ENCODE results near the gene C9orf43.
A peak's percentile ranks its signal among the peaks of the same experiment; 100 is the strongest.

Gene C9orf43

GRCh38 chr9:113397203-113397631 lies 13.3 kb upstream of the C9orf43 start:
- H3K36me3 ChIP-seq (ENCODE audit: control insufficient read depth in 1 of 2, insufficient read depth in 2 of 2, low read length in 2 of 2), result peaks cover 2 to 6% of the 10 kb centered on the region in 2 experiments
- no peak overlapping the region for H3K9ac ChIP-seq (ENCODE audit: low read length)
- H4K12ac ChIP-seq (ENCODE audit: low read depth, low read length), result no peak overlapping the region
- peak overlapping the region; percentile 37 for H3K14ac ChIP-seq (ENCODE audit: low read length)
- H3K18ac ChIP-seq (ENCODE audit: low read length), result peak overlapping the region; percentile 60
- peaks cover 3% of the 10 kb centered on the region for H3K79me2 ChIP-seq (ENCODE audit: control insufficient read depth, insufficient read depth, low read length, poor library complexity)
- H3K79me1 ChIP-seq (ENCODE audit: low read length), result peaks cover 7% of the 10 kb centered on the region
- H3K9me3 ChIP-seq (ENCODE audit: insufficient read depth, low read depth, low read length), result no peaks in the 10 kb centered on the region
- H3K4me1 ChIP-seq (ENCODE audit: control insufficient read depth in 1 of 2, insufficient read depth in 2 of 2, low read length in 2 of 2), result peaks cover 15 to 26% of the 10 kb centered on the region in 2 experiments
- no peak overlapping the region for H2BK5ac ChIP-seq (ENCODE audit: low read depth, low read length, poor library complexity)
- H2AK5ac ChIP-seq (ENCODE audit: low read length), result peak overlapping the region; percentile 69
- peak overlapping the region; percentile 54 for H2BK12ac ChIP-seq (ENCODE audit: low read length)
- H3K4me3 ChIP-seq (ENCODE audit: low read depth, low read length), result no peak overlapping the region
- H4K8ac ChIP-seq (ENCODE audit: low read depth, low read length), result no peak overlapping the region
- H3K23ac ChIP-seq (ENCODE audit: low read length), result no peak overlapping the region
- H3K4me2 ChIP-seq (ENCODE audit: low read length), result no peak overlapping the region
- H2BK120ac ChIP-seq (ENCODE audit: insufficient read depth, low read length, poor library complexity), result peak overlapping the region; percentile 30
- peak overlapping the region; percentile 37 for H3K4ac ChIP-seq (ENCODE audit: low read depth, low read length)
- no CpG with 5 or more reads among the region's 3 CpGs for WGBS (ENCODE audit: extremely low coverage, insufficient coverage, insufficient read length)
- H2AFZ ChIP-seq (ENCODE audit: insufficient read depth, low read length, poor library complexity), result no peak overlapping the region
- no peak overlapping the region for H3K27ac ChIP-seq (ENCODE audit: low read depth, low read length)
- H3K27me3 ChIP-seq (ENCODE audit: insufficient read depth, low read length), result no peaks in the 10 kb centered on the region
- H4K91ac ChIP-seq (ENCODE audit: low read depth, low read length), result peak overlapping the region; percentile 55
- no peak for DNase-seq

GRCh38 chr9:113398796-113399195 lies 11.8 kb upstream of the C9orf43 start:
- Histone ChIP-seq H2AFZ (ENCODE audit: insufficient read depth, low read length, poor library complexity) (no peak overlapping the region), H3K79me2 (ENCODE audit: control insufficient read depth, insufficient read depth, low read length, poor library complexity) (peaks cover 3% of the 10 kb centered on the region), H3K14ac (ENCODE audit: low read length) (no peak overlapping the region), H3K9ac (ENCODE audit: low read length) (no peak overlapping the region), H2BK120ac (ENCODE audit: insufficient read depth, low read length, poor library complexity) (no peak overlapping the region), H3K27ac (ENCODE audit: low read depth, low read length) (peak overlapping the region; percentile 70), H3K18ac (ENCODE audit: low read length) (no peak overlapping the region), H3K79me1 (ENCODE audit: low read length) (peaks cover 7% of the 10 kb centered on the region), H3K4me3 (ENCODE audit: low read depth, low read length) (no peak overlapping the region), H2AK5ac (ENCODE audit: low read length) (no peak overlapping the region), H2BK5ac (ENCODE audit: low read depth, low read length, poor library complexity) (no peak overlapping the region), H4K12ac (ENCODE audit: low read depth, low read length) (no peak overlapping the region), H3K9me3 (ENCODE audit: insufficient read depth, low read depth, low read length) (no peaks in the 10 kb centered on the region), H3K23ac (ENCODE audit: low read length) (no peak overlapping the region), H3K4me1 (ENCODE audit: control insufficient read depth in 1 of 2, insufficient read depth in 2 of 2, low read length in 2 of 2) (peaks cover 15 to 26% of the 10 kb centered on the region in 2 experiments), H3K36me3 (ENCODE audit: control insufficient read depth in 1 of 2, insufficient read depth in 2 of 2, low read length in 2 of 2) (no peaks in the 10 kb centered on the region), H4K8ac (ENCODE audit: low read depth, low read length) (no peak overlapping the region), H3K27me3 (ENCODE audit: insufficient read depth, low read length) (no peaks in the 10 kb centered on the region), H2BK12ac (ENCODE audit: low read length) (no peak overlapping the region), H3K4ac (ENCODE audit: low read depth, low read length) (no peak overlapping the region), H3K4me2 (ENCODE audit: low read length) (peak overlapping the region; percentile 29), H4K91ac (ENCODE audit: low read depth, low read length) (no peak overlapping the region)
- no CpG with 5 or more reads among the region's 5 CpGs for WGBS (ENCODE audit: extremely low coverage, insufficient coverage, insufficient read length)
- no peak for DNase-seq

- H3K4me3 ChIP-seq (ENCODE audit: low read depth, low read length), result no peak overlapping the region
- peaks cover 7% of the 10 kb centered on the region for H3K79me1 ChIP-seq (ENCODE audit: low read length)
- H2BK12ac ChIP-seq (ENCODE audit: low read length), result peak overlapping the region; percentile 68
- peak; percentile 37 to 40 for DNase-seq
- peak overlapping the region; percentile 71 for H2BK120ac ChIP-seq (ENCODE audit: insufficient read depth, low read length, poor library complexity)
- no peak overlapping the region for H4K12ac ChIP-seq (ENCODE audit: low read depth, low read length)
- WGBS (ENCODE audit: extremely low coverage, insufficient coverage, insufficient read length), result no CpG with 5 or more reads among the region's 3 CpGs
- H2AFZ ChIP-seq (ENCODE audit: insufficient read depth, low read length, poor library complexity), result no peak overlapping the region
- no peak overlapping the region for H3K14ac ChIP-seq (ENCODE audit: low read length)
- H3K27me3 ChIP-seq (ENCODE audit: insufficient read depth, low read length), result no peaks in the 10 kb centered on the region
- peak overlapping the region; percentile 25 for H3K18ac ChIP-seq (ENCODE audit: low read length)
- H3K36me3 ChIP-seq (ENCODE audit: control insufficient read depth in 1 of 2, insufficient read depth in 2 of 2, low read length in 2 of 2), result no peaks in the 10 kb centered on the region
- peaks cover 15 to 26% of the 10 kb centered on the region in 2 experiments for H3K4me1 ChIP-seq (ENCODE audit: control insufficient read depth in 1 of 2, insufficient read depth in 2 of 2, low read length in 2 of 2)
- H4K91ac ChIP-seq (ENCODE audit: low read depth, low read length), result peak overlapping the region; percentile 42
- H3K9me3 ChIP-seq (ENCODE audit: insufficient read depth, low read depth, low read length), result no peaks in the 10 kb centered on the region
- peaks cover 3% of the 10 kb centered on the region for H3K79me2 ChIP-seq (ENCODE audit: control insufficient read depth, insufficient read depth, low read length, poor library complexity)
- H3K23ac ChIP-seq (ENCODE audit: low read length), result no peak overlapping the region
- H2AK5ac ChIP-seq (ENCODE audit: low read length), result peak overlapping the region; percentile 59
- no peak overlapping the region for H3K9ac ChIP-seq (ENCODE audit: low read length)
- H3K4me2 ChIP-seq (ENCODE audit: low read length), result peak overlapping the region; percentile 91
- H3K27ac ChIP-seq (ENCODE audit: low read depth, low read length), result peak overlapping the region; percentile 70
- H2BK5ac ChIP-seq (ENCODE audit: low read depth, low read length, poor library complexity), result peak overlapping the region; percentile 69
- H4K8ac ChIP-seq (ENCODE audit: low read depth, low read length), result peak overlapping the region; percentile 74
- peak overlapping the region; percentile 55 for H3K4ac ChIP-seq (ENCODE audit: low read depth, low read length)
Measured at GRCh38 chr9:113399646-113400200, 10.8 kb upstream of the C9orf43 start.

- DNase-seq, result peak; percentile 99
- peak within 1 kb of the TSS; percentile 83 for H3K4me3 ChIP-seq (ENCODE audit: low read depth, low read length)
- H3K4ac ChIP-seq (ENCODE audit: low read depth, low read length), result peak within 1 kb of the TSS; percentile 30
- H2BK120ac ChIP-seq (ENCODE audit: insufficient read depth, low read length, poor library complexity), result peak within 1 kb of the TSS; percentile 15
- H3K79me1 ChIP-seq (ENCODE audit: low read length), result peaks cover 7% of the 10 kb centered on the region
- WGBS (ENCODE audit: extremely low coverage, insufficient coverage, insufficient read length), result no CpG with 5 or more reads among the region's 50 CpGs
- no peaks in the 10 kb centered on the region for H3K36me3 ChIP-seq (ENCODE audit: control insufficient read depth in 1 of 2, insufficient read depth in 2 of 2, low read length in 2 of 2)
- peak within 1 kb of the TSS; percentile 30 for H4K91ac ChIP-seq (ENCODE audit: low read depth, low read length)
- H4K8ac ChIP-seq (ENCODE audit: low read depth, low read length), result peak within 1 kb of the TSS; percentile 64
- peaks cover 15 to 26% of the 10 kb centered on the region in 2 experiments for H3K4me1 ChIP-seq (ENCODE audit: control insufficient read depth in 1 of 2, insufficient read depth in 2 of 2, low read length in 2 of 2)
- no peaks in the 10 kb centered on the region for H3K27me3 ChIP-seq (ENCODE audit: insufficient read depth, low read length)
- no peaks in the 10 kb centered on the region for H3K9me3 ChIP-seq (ENCODE audit: insufficient read depth, low read depth, low read length)
- peak within 1 kb of the TSS; percentile 55 for H3K14ac ChIP-seq (ENCODE audit: low read length)
- H3K27ac ChIP-seq (ENCODE audit: low read depth, low read length), result peak within 1 kb of the TSS; percentile 51
- H3K4me2 ChIP-seq (ENCODE audit: low read length), result peak within 1 kb of the TSS; percentile 91
- peak within 1 kb of the TSS; percentile 28 for H3K9ac ChIP-seq (ENCODE audit: low read length)
- H3K23ac ChIP-seq (ENCODE audit: low read length), result no peak within 1 kb of the TSS
- no peak within 1 kb of the TSS for H4K12ac ChIP-seq (ENCODE audit: low read depth, low read length)
- peak within 1 kb of the TSS; percentile 48 for H2AFZ ChIP-seq (ENCODE audit: insufficient read depth, low read length, poor library complexity)
- H3K79me2 ChIP-seq (ENCODE audit: control insufficient read depth, insufficient read depth, low read length, poor library complexity), result peaks cover 3% of the 10 kb centered on the region
- H2AK5ac ChIP-seq (ENCODE audit: low read length), result no peak within 1 kb of the TSS
- H3K18ac ChIP-seq (ENCODE audit: low read length), result peak within 1 kb of the TSS; percentile 87
- peak within 1 kb of the TSS; percentile 54 for H2BK12ac ChIP-seq (ENCODE audit: low read length)
- H2BK5ac ChIP-seq (ENCODE audit: low read depth, low read length, poor library complexity), result peak within 1 kb of the TSS; percentile 61
Measured at GRCh38 chr9:113401027-113401792, 9.3 kb upstream of the C9orf43 start, which contains the start of gene ALAD. TSS of gene ALAD (minus strand) at chr9:113401284. CDS start at chr9:113393559, 7,725 bp downstream.
